GM19438 (cell line): ENCODE measurements around the gene ARID3A.
"Not testable (repeated sequence)": the region's sequence is repeated elsewhere in the genome, so short reads cannot be mapped to it uniquely, and the experiment has no call there.

ENCODE experiments used
- ATAC-seq: cut with Tn5 transposase; IDR thresholded peaks from one replicate; pipeline ENCODE4 v1.9.1; 2021; ENCODE audit warnings: low read depth; ENCODE audit not compliant: unreplicated experiment

ARID3A gene

DNA sequence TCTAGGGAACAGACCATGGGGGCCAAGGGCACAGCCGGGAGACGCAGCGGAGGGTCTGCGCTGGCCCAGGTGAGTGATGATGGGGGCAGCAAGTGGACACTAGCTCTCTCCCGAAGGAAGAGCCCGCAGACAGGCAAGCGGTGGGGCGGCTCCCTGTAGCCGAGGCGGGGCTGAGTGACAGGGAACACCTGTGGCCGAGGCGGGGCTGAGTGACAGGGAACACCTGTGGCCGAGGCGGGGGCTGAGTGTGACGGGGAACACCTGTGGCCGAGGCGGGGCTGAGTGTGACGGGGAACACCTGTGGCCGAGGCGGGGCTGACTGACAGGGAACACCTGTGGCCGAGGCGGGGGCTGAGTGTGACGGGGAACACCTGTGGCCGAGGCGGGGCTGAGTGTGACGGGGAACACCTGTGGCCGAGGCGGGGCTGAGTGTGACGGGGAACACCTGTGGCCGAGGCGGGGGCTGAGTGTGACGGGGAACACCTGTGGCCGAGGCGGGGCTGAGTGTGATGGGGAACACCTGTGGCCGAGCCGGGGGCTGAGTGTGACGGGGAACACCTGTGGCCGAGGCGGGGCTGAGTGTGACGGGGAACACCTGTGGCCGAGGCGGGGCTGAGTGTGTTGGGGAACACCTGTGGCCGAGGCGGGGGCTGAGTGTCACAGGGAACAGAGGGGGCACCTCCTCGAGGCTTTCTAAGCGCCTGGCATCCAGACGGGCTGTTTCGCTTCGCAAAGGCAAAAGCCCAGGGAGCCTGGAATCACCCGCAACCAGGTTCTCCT is 34.2 kb upstream of the ARID3A start:
- not testable (repeated sequence) for ATAC-seq

- no peak for ATAC-seq
Observed at GRCh38 chr19:892243-892893, 33.5 kb upstream of the ARID3A start.

GRCh38 chr19:892894-893689 is 32.7 kb upstream of the ARID3A start, which contains the start of the genes MED16 and RNU6-9:
MED16 (minus strand) TSS chr19:893187; CDS start chr19:891131, 2,056 bp downstream.
RNU6-9 (plus strand) TSS chr19:893484.
- ATAC-seq: peak; percentile 81

DNA sequence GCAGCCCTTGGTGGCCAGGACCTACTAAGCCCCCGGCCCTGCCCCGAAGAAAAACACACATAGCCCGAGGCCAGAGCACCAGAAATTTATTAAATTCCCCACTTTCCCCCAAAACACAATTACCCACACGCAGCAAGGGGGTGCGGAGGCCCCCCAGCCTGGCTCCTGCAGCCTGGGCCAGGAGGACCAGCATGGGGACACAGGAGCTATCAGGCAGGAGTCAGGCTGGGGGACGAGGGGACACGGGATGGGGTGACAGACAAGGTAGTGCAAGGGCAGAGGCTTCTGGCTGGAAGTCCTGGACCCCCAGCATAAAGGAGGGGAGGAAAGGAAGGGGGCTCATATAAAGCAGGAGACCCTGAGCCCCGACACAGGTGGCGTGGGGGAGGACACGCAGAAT is 29.4 kb upstream of the ARID3A start:
- no peak for ATAC-seq

DNA sequence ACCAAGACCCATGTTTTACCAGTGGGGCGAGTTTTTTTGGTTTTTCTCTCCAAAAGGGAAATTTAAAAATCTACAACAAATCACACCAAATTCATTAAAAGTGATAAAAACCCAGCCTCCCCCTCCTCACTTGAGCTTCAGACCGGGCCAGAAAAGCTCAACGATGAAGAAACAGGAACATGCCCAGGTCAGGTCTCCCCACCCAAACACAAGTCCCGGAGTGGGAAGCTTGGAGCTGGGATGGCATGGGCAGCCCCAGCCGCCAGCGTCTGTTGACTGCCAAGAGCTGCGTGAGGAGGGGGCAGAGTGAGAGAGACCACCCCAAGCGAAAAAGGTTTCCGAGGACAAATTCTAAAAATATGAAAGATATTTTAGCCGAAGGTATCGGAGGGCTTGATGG is 28.8 kb upstream of the ARID3A start:
- ATAC-seq: no peak

- ATAC-seq: no peak
Observed at GRCh38 chr19:897442-898039, 28.3 kb upstream of the ARID3A start.

- no peak for ATAC-seq
Observed at GRCh38 chr19:898663-899062, 27.2 kb upstream of the ARID3A start.

DNA sequence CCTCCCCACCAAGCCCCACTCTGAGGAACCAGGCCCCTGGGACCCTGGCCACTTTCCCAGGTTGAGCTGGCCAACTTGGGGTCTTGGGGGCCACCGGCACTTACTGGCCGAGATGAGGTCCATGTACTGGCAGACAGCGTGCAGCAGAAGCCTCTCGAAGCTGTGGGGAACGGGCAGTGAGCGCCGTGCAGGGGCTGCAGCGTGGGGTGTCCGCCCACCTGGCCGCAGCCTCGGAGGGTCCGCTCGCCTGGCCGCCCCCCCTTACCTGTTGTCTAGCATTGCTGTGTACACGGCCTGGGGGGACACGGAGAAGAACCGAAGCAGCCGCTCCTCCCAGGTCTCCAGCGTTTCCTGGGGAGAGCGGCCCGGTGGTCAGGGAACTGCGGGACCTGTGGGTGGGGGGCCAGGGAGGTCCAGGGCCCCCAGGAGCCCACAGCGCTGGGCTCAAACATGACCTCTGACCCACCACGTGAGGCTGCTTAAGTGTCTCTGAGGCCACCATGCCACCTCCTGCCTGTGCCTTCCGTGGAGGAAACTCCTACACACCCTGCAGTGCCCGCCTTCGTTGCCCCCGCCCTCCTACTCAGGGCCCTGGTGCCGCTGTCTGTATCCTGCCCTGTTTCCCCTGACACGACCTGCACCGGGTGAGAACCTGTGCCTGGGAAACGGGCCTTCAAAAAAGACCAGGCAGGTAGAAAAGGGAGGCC is 26.3 kb upstream of the ARID3A start:
- ATAC-seq: no peak

- no peak for ATAC-seq
Observed at GRCh38 chr19:900043-900301, 25.9 kb upstream of the ARID3A start.

GRCh38 chr19:900302-901111 is 25.3 kb upstream of the ARID3A start:
- no peak for ATAC-seq

DNA sequence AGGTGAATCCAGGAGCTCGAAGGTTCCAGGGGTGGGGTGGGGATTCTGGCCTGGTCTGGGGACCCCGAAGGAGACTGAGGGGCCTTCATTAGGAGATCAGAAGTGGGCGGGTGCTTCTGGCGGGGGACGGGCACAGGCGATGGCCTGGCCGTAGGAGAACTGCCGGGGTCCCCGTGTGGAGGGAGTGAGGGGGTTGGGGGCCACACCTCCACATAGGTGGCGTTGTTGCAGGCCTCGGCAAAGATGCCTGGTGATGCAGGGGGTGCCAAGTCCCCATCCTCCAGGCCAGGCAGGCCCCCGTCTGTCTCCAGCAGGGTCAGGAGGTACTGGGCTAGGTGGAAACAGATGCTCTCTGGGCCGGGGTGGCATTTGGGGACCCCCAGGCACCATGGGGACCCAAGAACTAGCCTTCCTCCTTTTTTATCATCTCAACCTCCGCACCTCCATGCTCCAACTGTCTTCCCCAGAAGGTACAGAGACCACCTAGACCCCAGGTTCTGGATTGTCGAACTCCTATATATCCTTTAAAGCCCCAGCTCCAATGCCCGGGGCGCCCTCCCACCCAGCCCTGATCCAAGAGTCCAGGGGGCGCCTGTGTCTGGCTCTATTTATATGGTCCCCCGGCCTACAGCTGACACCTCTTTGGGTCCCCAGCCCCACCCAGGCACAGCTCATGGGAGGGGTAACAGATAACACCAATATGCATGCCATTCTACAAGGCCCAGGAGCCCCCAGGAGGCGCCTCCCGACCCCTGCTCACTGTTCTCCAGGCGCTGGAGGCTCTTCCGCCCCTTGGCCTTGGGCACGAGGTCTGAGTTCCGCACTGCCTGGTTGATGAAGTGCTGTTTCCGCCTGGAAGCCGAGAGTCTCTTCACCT is 24.4 kb upstream of the ARID3A start:
- no peak for ATAC-seq

- no peak for ATAC-seq
Observed at GRCh38 chr19:902093-902370, 23.8 kb upstream of the ARID3A start.

DNA sequence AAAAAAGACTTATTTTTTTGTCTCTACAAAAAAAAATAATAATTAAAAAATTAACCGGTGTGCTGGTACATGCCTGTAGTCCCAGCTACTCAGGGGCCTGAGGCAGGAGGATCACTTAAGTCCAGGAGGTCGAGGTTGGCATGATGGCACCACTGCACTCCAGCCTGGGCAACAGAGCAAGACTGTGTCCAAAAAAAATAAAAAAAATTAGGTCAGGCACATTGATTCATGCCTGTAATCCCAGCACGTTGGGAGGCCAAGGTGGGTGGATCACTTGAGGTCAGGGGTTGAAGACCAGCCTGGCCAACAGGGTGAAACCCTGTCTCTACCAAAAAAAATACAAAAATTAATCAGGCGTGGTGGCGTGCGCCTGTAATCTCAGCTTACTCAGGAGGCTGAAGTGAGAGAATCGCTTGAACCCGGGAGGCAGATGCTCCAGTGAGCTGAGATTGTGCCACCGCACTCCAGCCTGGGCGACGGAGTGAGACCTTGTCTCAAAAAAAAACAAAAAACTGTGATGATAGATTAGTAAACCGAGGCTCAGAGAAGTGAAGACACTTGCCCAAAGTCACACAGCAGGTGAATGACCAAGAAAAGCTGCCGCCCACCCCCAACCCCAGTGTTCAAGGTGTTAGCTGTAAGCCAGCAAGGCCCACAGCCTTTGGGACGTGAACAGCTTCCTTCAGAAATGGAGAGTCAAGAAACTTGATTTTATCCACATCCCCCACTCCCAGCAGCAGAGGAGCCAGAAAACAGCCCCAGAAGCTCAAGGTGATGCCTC is 23.2 kb upstream of the ARID3A start:
- ATAC-seq: no peak

DNA sequence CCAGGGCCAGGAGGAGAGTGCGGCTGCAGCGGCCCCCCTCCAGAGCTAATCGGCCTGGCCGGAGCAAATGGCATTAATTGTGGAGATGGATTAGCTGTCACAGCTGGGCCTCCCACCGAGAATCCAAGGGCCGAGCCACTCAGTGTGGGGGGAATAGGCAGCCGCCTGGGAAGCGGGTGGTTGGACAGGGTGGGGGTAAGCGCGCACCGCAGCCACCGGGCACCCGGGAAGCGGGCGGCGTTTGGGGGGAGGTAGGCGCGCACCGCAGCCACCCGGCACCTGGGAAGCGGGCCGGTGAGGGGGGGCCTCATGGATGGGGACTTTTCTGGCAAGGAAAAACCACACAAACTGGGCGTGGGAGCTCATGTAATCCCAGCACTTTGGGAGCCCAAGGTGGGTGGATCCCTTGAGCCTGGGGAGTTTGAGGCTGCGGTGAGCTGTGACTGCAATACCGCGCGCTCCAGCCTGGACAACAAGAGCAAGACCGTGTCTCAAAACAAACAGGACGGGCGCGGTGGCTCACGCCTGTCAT is 22.5 kb upstream of the ARID3A start:
- ATAC-seq: no peak

GRCh38 chr19:904545-904944 is 21.3 kb upstream of the ARID3A start:
- ATAC-seq: no peak

GRCh38 chr19:906480-906879 is 19.4 kb upstream of the ARID3A start:
- no peak for ATAC-seq

DNA sequence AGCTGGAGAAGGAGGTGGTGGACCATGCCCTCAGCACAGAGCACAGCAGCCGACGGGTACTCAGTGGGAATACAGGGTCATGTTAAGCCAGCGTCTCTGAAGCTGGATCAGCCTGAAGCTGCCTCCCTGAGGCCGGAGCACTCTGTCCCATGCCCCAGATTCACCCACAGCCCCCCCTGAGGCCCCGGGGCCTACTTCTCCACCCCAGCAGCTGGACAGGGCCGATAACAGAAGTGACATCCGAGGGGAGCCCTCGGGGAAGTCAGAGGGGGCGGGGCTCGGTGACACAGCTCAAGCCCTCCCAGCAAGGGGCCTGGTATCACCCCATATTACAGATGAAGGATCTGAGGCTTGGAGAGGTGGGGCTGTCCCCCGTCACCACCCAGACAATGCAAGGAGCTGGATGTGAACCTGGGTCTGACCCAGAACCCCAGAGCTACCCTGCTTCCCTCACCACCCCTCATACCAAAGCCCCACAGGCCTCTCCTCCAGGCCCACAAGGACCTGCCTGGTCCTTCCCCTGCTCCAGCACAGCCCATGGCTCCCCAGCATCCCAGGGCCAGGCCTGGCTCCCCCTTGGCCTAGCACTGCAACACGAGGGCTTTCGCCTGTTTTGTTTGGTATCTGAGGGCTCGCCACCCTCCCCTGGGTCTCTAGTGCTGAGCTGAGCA is 18.5 kb upstream of the ARID3A start:
- no peak for ATAC-seq
